NT2/D1 (cell line): ENCODE measurements around the gene LIMK1.

Experiments
- SUZ12 ChIP-seq: IDR thresholded peaks from 2 replicates; pipeline ENCODE4 v1.6.1; 2011; ENCODE audit not compliant: insufficient read length, insufficient read depth; ENCODE audit errors: extremely low read depth
- YY1 ChIP-seq: IDR thresholded peaks from 2 replicates; pipeline ENCODE4 v1.6.1; 2011; ENCODE audit not compliant: insufficient read length, insufficient read depth

- TF ChIP-seq SUZ12 (no peak), YY1 (no peak)
Observed at GRCh38 chr7:74157605-74158004, 74.0 kb downstream of the LIMK1 start.
